GM12878 (cell line): ENCODE data around the gene C21orf58. TPM values are rescaled to one million over a fixed set of nuclear protein-coding genes. Genes with fewer than 3 reads are reported as not detected.

Experiments used
- EGR1 ChIP-seq, 2 experiments: IDR thresholded peaks; 1 replicate in 1 of 2; 2 replicates in 1 of 2; pipeline ENCODE4 v1.6.1; 2011 to 2012; ENCODE audit warnings: low read depth in 2 of 2, low read length in 2 of 2, borderline replicate concordance in 1 of 2, mild to moderate bottlenecking in 1 of 2, moderate library complexity in 1 of 2
- EP300 ChIP-seq, 2 experiments: fragments of 150-350 bp in 1 of 2; IDR thresholded peaks; 2 replicates each; pipeline ENCODE4 v1.6.1; 2011 to 2012; ENCODE audit warnings: low read depth in 2 of 2, low read length in 2 of 2, borderline replicate concordance in 1 of 2, improper control_type of control experiment in 1 of 2, inconsistent platforms in 1 of 2; ENCODE audit not compliant: control insufficient read depth in 1 of 2
- MEF2B ChIP-seq: fragments of 450-650 bp; IDR thresholded peaks from 2 replicates; pipeline ENCODE4 v1.6.1; 2018; ENCODE audit warnings: mild to moderate bottlenecking, moderate library complexity; ENCODE audit not compliant: partially characterized antibody, poor library complexity, severe bottlenecking
- NR2C2 ChIP-seq: IDR thresholded peaks from 2 replicates; pipeline ENCODE4 v1.6.1; 2011; ENCODE audit warnings: borderline replicate concordance, low read depth; ENCODE audit not compliant: control insufficient read depth, insufficient read length
- ZNF24 ChIP-seq: fragments of 450-650 bp; IDR thresholded peaks from 2 replicates; pipeline ENCODE4 v1.6.1; 2017; ENCODE audit warnings: antibody characterized with exemption, mild to moderate bottlenecking
- polyA plus RNA-seq, 11 experiments: library from polyadenylated mRNA; depleted of rRNA in 4 of 11; unstranded in 6 of 11; stranded (reverse) in 5 of 11; fragments of >200 nt; fragmentation: Nextera tagmentation in 4 of 11; fragmentation: Illumina TruSeq in 1 of 11; extraction: Ambion mirVana in 4 of 11; extraction: Trizol in 1 of 11; gene quantifications; 1 replicate in 1 of 11; 2 replicates in 10 of 11; pipeline versions ENCODE4 v1.2.1 to v1.2.3, GENCODE V29; 2011 to 2016; ENCODE audit warnings: inconsistent platforms in 2 of 11, missing spikeins in 2 of 11, low read depth in 1 of 11
- total RNA-seq, 4 experiments: library from RNA; depleted of rRNA in 3 of 4; stranded (reverse); fragments of >200 nt in 3 of 4; fragmentation: Illumina TruSeq in 1 of 4; extraction: Trizol in 1 of 4; gene quantifications; 2 replicates each; pipeline versions ENCODE4 v1.2.1 to v1.2.3, GENCODE V29; 2013 to 2021
- TF ChIP-seq, protein P1 (sequence below): fragments of 450-650 bp; IDR thresholded peaks from 2 replicates; pipeline ENCODE4 v1.6.1; 2018; ENCODE audit warnings: borderline replicate concordance, mild to moderate bottlenecking; ENCODE audit not compliant: partially characterized antibody
- TF ChIP-seq, protein P2 (sequence below): IDR thresholded peaks from 2 replicates; pipeline ENCODE4 v1.6.1; 2012; ENCODE audit warnings: low read depth, low read length, improper control_type of control experiment
- TF ChIP-seq, protein P3 (sequence below): fragments of 150-350 bp; IDR thresholded peaks from 2 replicates; pipeline ENCODE4 v1.6.1; 2014; ENCODE audit warnings: mild to moderate bottlenecking, low read depth, low read length

Gene C21orf58
- total and polyA plus RNA-seq, 10 of the 15 experiments (the other 5 are each of a cell fraction or from before 2014, with no cell fraction given) = 1.1 to 22.3 (median 11.8) TPM

DNA sequence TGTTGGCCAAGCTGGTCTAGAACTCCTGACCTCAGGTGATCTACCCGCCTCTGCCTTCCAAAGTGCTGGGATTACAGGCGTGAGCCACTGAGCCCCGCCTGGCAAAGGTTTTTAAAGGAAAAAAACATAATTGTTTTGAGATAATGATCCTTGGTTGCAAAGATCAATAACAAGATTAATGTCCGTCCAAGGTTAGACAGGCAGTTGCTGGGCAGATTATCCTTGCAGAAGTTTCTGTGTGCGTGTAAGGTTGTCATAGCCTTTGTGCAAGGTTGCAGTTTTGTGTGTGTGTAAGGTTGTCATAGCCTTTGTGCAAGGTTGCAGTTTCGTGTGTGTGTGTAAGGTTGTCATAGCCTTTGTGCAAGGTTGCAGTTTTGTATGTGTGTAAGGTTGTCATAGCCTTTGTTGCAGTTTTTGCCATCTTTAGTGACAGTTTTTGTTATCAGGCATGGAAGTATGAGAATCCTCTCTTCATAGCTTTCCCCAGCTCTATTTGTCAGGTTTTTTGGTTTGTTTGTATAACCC, 34.0 kb downstream of the C21orf58 start (continued):
- TF ChIP-seq, protein P1, sequence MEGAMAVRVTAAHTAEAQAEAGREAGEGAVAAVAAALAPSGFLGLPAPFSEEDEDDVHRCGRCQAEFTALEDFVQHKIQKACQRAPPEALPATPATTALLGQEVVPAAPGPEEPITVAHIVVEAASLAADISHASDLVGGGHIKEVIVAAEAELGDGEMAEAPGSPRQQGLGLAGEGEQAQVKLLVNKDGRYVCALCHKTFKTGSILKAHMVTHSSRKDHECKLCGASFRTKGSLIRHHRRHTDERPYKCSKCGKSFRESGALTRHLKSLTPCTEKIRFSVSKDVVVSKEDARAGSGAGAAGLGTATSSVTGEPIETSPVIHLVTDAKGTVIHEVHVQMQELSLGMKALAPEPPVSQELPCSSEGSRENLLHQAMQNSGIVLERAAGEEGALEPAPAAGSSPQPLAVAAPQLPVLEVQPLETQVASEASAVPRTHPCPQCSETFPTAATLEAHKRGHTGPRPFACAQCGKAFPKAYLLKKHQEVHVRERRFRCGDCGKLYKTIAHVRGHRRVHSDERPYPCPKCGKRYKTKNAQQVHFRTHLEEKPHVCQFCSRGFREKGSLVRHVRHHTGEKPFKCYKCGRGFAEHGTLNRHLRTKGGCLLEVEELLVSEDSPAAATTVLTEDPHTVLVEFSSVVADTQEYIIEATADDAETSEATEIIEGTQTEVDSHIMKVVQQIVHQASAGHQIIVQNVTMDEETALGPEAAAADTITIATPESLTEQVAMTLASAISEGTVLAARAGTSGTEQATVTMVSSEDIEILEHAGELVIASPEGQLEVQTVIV = no peak
- TF ChIP-seq, protein P2, sequence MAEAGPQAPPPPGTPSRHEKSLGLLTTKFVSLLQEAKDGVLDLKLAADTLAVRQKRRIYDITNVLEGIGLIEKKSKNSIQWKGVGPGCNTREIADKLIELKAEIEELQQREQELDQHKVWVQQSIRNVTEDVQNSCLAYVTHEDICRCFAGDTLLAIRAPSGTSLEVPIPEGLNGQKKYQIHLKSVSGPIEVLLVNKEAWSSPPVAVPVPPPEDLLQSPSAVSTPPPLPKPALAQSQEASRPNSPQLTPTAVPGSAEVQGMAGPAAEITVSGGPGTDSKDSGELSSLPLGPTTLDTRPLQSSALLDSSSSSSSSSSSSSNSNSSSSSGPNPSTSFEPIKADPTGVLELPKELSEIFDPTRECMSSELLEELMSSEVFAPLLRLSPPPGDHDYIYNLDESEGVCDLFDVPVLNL = no peak
- TF ChIP-seq, protein P3, sequence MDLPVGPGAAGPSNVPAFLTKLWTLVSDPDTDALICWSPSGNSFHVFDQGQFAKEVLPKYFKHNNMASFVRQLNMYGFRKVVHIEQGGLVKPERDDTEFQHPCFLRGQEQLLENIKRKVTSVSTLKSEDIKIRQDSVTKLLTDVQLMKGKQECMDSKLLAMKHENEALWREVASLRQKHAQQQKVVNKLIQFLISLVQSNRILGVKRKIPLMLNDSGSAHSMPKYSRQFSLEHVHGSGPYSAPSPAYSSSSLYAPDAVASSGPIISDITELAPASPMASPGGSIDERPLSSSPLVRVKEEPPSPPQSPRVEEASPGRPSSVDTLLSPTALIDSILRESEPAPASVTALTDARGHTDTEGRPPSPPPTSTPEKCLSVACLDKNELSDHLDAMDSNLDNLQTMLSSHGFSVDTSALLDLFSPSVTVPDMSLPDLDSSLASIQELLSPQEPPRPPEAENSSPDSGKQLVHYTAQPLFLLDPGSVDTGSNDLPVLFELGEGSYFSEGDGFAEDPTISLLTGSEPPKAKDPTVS = no peak
- no peak for TF ChIP-seq ZNF24
- TF ChIP-seq MEF2B = no peak
- TF ChIP-seq NR2C2 = no peak
- no peak for TF ChIP-seq EP300 (IDR thresholded peaks at IDR 0.05; ENCODE audit: borderline replicate concordance in 1 of 2, control insufficient read depth in 1 of 2, low read depth in 2 of 2, low read length in 2 of 2)
- no peak for TF ChIP-seq EGR1 (IDR thresholded peaks at IDR 0.05; ENCODE audit: borderline replicate concordance in 1 of 2, low read depth in 2 of 2, low read length in 2 of 2)
